GM12801 (cell line): ENCODE results near the gene MASP2.

Experiments
- CTCF ChIP-seq: IDR thresholded peaks from one replicate; pipeline ENCODE4 v1.5.1; 2011; ENCODE audit warnings: control low read depth; ENCODE audit not compliant: insufficient read length; ENCODE audit errors: extremely low read depth

The MASP2 gene

GRCh38 chr1:11059968-11060830 lies 13.2 kb upstream of the MASP2 start, which contains the start of gene SRM:
Gene SRM (minus strand): TSS chr1:11060018. CDS start chr1:11059943, 75 bp downstream.
- no peak for TF ChIP-seq CTCF

DNA sequence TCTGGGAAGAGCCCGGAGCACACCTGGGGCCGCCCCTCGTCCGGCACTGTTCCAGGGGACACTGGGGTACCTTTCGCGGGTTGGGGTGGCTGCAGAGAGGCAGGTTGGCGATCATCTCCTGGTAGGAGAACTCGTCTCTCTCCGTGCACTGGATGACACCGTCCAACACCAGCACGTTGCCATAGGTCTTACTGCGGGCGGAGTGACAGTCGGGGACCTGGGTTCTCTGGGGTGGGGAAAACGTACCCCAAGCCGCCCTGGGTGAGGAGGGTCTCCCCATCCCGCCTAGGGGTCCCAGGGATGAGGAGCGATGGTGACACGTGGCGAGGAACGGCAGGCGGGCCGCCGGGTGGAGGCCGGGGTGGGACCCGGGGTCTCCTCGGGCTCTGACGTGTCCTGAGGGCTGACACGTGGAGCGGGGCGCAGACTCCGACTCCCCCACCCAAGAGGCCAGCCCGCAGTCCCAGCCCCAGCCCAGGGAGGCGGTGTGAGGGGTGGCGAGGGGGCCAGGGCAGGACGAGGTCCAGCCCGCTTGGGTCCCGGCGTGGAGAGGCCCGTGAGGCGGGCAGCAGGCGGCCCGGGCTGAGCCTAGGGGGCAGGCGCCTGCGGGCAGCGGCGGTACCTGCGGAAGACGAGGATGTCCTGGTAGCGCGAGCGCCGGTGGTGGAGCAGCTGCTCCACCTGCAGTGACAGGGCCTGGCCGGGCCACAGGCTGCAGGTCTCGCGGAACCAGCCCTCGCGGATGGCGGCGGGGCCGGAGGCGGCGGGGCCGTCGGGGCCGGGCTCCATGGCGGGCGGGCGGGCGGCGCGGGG lies 12.3 kb upstream of the MASP2 start:
- TF ChIP-seq CTCF, result no peak

GRCh38 chr1:11058595-11059154 lies 11.6 kb upstream of the MASP2 start:
- TF ChIP-seq CTCF, result no peak

DNA sequence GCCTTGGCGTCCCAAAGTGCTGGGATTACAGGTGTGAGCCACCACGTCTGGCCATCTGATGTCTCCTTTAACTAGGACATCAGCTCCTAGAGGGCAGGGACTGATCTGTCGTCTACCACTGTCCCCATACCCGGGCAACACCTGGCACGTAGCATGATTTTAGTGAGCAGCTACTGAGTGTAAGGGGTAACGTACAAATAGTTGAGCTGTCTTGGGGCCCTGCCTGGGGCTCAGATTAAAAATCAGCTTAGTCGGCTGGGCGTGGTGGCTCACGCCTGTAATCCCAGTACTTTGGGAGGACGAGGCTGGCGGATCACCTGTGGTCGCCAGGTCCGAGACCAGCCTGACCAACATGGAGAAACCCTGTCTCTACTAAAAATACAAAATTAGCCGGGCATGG lies 11.0 kb upstream of the MASP2 start:
- no peak for TF ChIP-seq CTCF

- TF ChIP-seq CTCF, result no peak
Measured at GRCh38 chr1:11057477-11057876, 10.4 kb upstream of the MASP2 start.

GRCh38 chr1:11056504-11056903 lies 9.5 kb upstream of the MASP2 start:
- TF ChIP-seq CTCF, result no peak

- no peak for TF ChIP-seq CTCF
Measured at GRCh38 chr1:11055676-11056075, 8.6 kb upstream of the MASP2 start.
